ENCODE measurements around the gene MAT2A.

Gene MAT2A

GRCh38 chr2:85547859-85548607, 9.1 kb downstream of the MAT2A start:
- no peak overlapping the region for H3K4me3 ChIP-seq (ENCODE audit: control insufficient read depth, low read depth, low read length)
- no peak for DNase-seq (ENCODE audit: low read depth)
- no peak for TF ChIP-seq CTCF (IDR thresholded peaks at IDR 0.05; ENCODE audit: control insufficient read depth, insufficient read depth, low read depth, low read length, missing control alignments)

- no peak for TF ChIP-seq CTCF (IDR thresholded peaks at IDR 0.05; ENCODE audit: control insufficient read depth, insufficient read depth, low read depth, low read length, missing control alignments)
- no peak for DNase-seq (ENCODE audit: low read depth)
Observed at GRCh38 chr2:85548608-85548900, 9.6 kb downstream of the MAT2A start.

GRCh38 chr2:85549095-85549494, 10.1 kb downstream of the MAT2A start:
- DNase-seq (ENCODE audit: low read depth) = no peak
- no peak overlapping the region for H3K4me3 ChIP-seq (ENCODE audit: control insufficient read depth, low read depth, low read length)
- TF ChIP-seq CTCF (IDR thresholded peaks at IDR 0.05; ENCODE audit: control insufficient read depth, insufficient read depth, low read depth, low read length, missing control alignments) = no peak

More at GRCh38 chr2:85548608-85548900, 9.6 kb downstream of the MAT2A start:
- H3K4me3 ChIP-seq (ENCODE audit: control insufficient read depth, low read depth, low read length) = no peak overlapping the region

- TF ChIP-seq CTCF (IDR thresholded peaks at IDR 0.05; ENCODE audit: control insufficient read depth, insufficient read depth, low read depth, low read length, missing control alignments) = no peak
- no peak overlapping the region for H3K4me3 ChIP-seq (ENCODE audit: control insufficient read depth, low read depth, low read length)
- peak; percentile 77 for DNase-seq (ENCODE audit: low read depth)
Observed at GRCh38 chr2:85549826-85550225, 10.9 kb downstream of the MAT2A start.

- no peak for DNase-seq (ENCODE audit: low read depth)
- no peak for TF ChIP-seq CTCF (IDR thresholded peaks at IDR 0.05; ENCODE audit: control insufficient read depth, insufficient read depth, low read depth, low read length, missing control alignments)
- no peak overlapping the region for H3K4me3 ChIP-seq (ENCODE audit: control insufficient read depth, low read depth, low read length)
Observed at GRCh38 chr2:85550486-85550885, 11.5 kb downstream of the MAT2A start.

- H3K4me3 ChIP-seq (ENCODE audit: control insufficient read depth, low read depth, low read length) = no peak overlapping the region
- TF ChIP-seq CTCF (IDR thresholded peaks at IDR 0.05; ENCODE audit: control insufficient read depth, insufficient read depth, low read depth, low read length, missing control alignments) = peak; percentile 89
- DNase-seq (ENCODE audit: low read depth) = no peak
Observed at GRCh38 chr2:85551698-85552678, 13.0 kb downstream of the MAT2A start.

Measured in AG09309 (cell line).